NCI-H774 (cell line): ENCODE data around the gene HPS5.

Source experiments
- DNase-seq: peaks from one replicate; lab custom pipeline; 2025; lab: John Stamatoyannopoulos, UW

Gene HPS5

GRCh38 chr11:18320617-18321016 lies 1.3 kb downstream of the HPS5 start:
- no peak for DNase-seq

GRCh38 chr11:18319914-18320313 lies 2.0 kb downstream of the HPS5 start:
- DNase-seq, result no peak

- DNase-seq, result no peak
Observed at GRCh38 chr11:18317551-18317950, 4.4 kb downstream of the HPS5 start.

GRCh38 chr11:18315893-18316292 lies 6.0 kb downstream of the HPS5 start:
- no peak for DNase-seq

GRCh38 chr11:18314784-18315523 lies 7.0 kb downstream of the HPS5 start:
- DNase-seq, result no peak

- no peak for DNase-seq
Observed at GRCh38 chr11:18313965-18314763, 7.8 kb downstream of the HPS5 start.

GRCh38 chr11:18312663-18313420 lies 9.1 kb downstream of the HPS5 start:
- DNase-seq, result no peak

GRCh38 chr11:18312012-18312411 lies 9.9 kb downstream of the HPS5 start:
- DNase-seq, result no peak

- no peak for DNase-seq
Observed at GRCh38 chr11:18310800-18311340, 11.1 kb downstream of the HPS5 start.

- DNase-seq, result no peak
Observed at GRCh38 chr11:18309691-18310090, 12.2 kb downstream of the HPS5 start.

- DNase-seq, result no peak
Observed at GRCh38 chr11:18308242-18308641, 13.7 kb downstream of the HPS5 start.

GRCh38 chr11:18307461-18308139 lies 14.3 kb downstream of the HPS5 start:
- no peak for DNase-seq

- DNase-seq, result no peak
Observed at GRCh38 chr11:18304745-18305144, 17.2 kb downstream of the HPS5 start.

- no peak for DNase-seq
Observed at GRCh38 chr11:18299721-18300120, 22.2 kb downstream of the HPS5 start.

- DNase-seq, result no peak
Observed at GRCh38 chr11:18295316-18295715, 26.6 kb downstream of the HPS5 start.

GRCh38 chr11:18294862-18295261 lies 27.1 kb downstream of the HPS5 start:
- DNase-seq, result no peak

GRCh38 chr11:18288911-18289310 lies 33.0 kb downstream of the HPS5 start:
- DNase-seq, result no peak

- no peak for DNase-seq
Observed at GRCh38 chr11:18285841-18286240, 36.1 kb downstream of the HPS5 start.

- no peak for DNase-seq
Observed at GRCh38 chr11:18282626-18283025, 39.3 kb downstream of the HPS5 start.

- DNase-seq, result no peak
Observed at GRCh38 chr11:18280438-18281045, 41.4 kb downstream of the HPS5 start.

GRCh38 chr11:18277565-18278271 lies 44.2 kb downstream of the HPS5 start:
- no peak for DNase-seq
